Skeletal muscle satellite cell (primary cell): ENCODE data around the gene SLC25A10.
A peak's percentile ranks its signal among the peaks of the same experiment; 100 is the strongest.

Source experiments
- H3K27me3 ChIP-seq: 2 replicates; pipeline ENCODE4 v1.7.0; 2013; ENCODE audit warnings: low read length; ENCODE audit not compliant: control insufficient read depth, insufficient read depth
- H3K36me3 ChIP-seq: 2 replicates; pipeline ENCODE4 v1.7.0; 2013; ENCODE audit warnings: mild to moderate bottlenecking, control low read depth, low read length; ENCODE audit not compliant: insufficient read depth
- H3K4me1 ChIP-seq: 2 replicates; pipeline ENCODE4 v1.7.0; 2013; ENCODE audit warnings: low read length; ENCODE audit not compliant: control insufficient read depth, insufficient read depth
- H3K4me2 ChIP-seq: 2 replicates; pipeline ENCODE4 v1.7.0; 2013; ENCODE audit warnings: mild to moderate bottlenecking, low read length
- H3K4me3 ChIP-seq: 2 replicates; pipeline ENCODE4 v1.7.0; 2013; ENCODE audit warnings: low read length
- H3K9ac ChIP-seq: 2 replicates; pipeline ENCODE4 v1.7.0; 2013; ENCODE audit warnings: mild to moderate bottlenecking, low read depth, low read length, moderate library complexity
- H3K9me3 ChIP-seq: replicated peaks from 2 replicates; pipeline ENCODE4 v1.7.0; 2013; ENCODE audit warnings: mild to moderate bottlenecking, control low read depth, low read length

Gene SLC25A10

DNA sequence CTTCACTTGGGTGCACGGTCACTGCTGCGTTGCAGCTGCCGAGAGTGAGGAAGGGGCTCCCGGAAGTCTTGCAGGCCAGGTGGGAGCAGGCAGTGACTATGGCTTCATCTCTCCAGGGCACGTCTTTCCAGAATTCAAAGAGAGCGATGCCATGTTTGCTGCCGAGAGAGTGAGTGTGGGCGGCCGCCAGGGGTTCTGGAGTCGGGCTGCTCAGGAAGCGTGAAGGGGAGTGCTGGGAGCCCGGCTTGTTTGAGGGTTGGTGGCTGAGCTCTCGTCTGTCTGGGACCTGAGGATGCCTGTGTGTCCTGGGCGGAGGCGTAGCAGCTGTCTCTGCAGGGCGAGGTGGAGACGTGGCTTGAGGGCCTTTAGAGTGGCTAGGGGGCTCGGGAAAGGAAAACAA, 22.0 kb upstream of the SLC25A10 start:
- Histone ChIP-seq H3K4me2 (no peak overlapping the region), H3K9ac (no peak overlapping the region), H3K4me3 (no peak overlapping the region), H3K36me3 (peaks cover 96% of the 10 kb centered on the region), H3K27me3 (no peaks in the 10 kb centered on the region), H3K4me1 (peaks cover 9% of the 10 kb centered on the region), H3K9me3 (no peaks in the 10 kb centered on the region)

- Histone ChIP-seq H3K4me2 (no peak overlapping the region), H3K9me3 (no peaks in the 10 kb centered on the region), H3K27me3 (no peaks in the 10 kb centered on the region), H3K36me3 (peaks cover 97% of the 10 kb centered on the region), H3K4me3 (no peak overlapping the region), H3K4me1 (peaks cover 5% of the 10 kb centered on the region), H3K9ac (no peak overlapping the region)
These were observed 21.5 kb upstream of the SLC25A10 start for GRCh38 chr17:81690549-81690948.

- Histone ChIP-seq H3K4me1 (no peaks in the 10 kb centered on the region), H3K4me2 (no peak overlapping the region), H3K27me3 (no peaks in the 10 kb centered on the region), H3K4me3 (no peak overlapping the region), H3K9ac (no peak overlapping the region), H3K9me3 (no peaks in the 10 kb centered on the region), H3K36me3 (peaks cover 97% of the 10 kb centered on the region)
These were observed 20.9 kb upstream of the SLC25A10 start for GRCh38 chr17:81691196-81691595.

- H3K36me3 ChIP-seq, result peaks cover 97% of the 10 kb centered on the region
- no peak overlapping the region for H3K4me3 ChIP-seq
These were observed 20.5 kb upstream of the SLC25A10 start for GRCh38 chr17:81691608-81692007.

DNA sequence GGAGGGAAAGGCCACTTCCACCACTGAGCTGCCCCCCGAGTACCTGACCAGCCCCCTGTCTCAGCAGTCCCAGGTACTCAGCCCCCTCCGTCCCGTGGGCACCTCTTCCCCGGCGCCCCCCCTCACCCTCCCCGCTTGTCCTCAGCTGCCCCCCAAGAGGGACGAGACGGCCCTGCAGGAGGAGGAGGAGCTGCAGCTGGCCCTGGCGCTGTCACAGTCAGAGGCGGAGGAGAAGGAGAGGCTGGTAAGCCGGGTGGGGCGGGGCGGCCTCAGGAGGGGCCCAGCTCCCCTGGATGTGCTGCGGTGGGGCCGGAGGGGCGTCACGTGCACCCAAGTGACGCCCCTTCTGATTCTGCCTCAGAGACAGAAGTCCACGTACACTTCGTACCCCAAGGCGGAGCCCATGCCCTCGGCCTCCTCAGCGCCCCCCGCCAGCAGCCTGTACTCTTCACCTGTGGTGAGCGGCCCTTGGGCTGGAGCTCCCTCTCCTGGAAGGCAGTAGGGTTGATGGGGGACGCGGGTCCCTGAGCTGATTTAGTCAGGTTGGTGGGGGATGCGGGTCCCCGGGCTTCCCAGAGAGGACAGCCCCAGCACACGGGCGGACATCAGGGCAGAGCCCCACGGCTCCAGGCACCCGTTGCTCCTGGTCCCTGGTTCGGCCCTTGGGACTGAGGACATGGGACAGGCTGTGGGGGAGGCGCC, 18.4 kb upstream of the SLC25A10 start:
- Histone ChIP-seq H3K27me3 (no peaks in the 10 kb centered on the region), H3K4me3 (no peak overlapping the region), H3K4me1 (no peaks in the 10 kb centered on the region), H3K9me3 (no peaks in the 10 kb centered on the region), H3K4me2 (no peak overlapping the region), H3K9ac (no peak overlapping the region), H3K36me3 (peaks cover 94% of the 10 kb centered on the region)

More at GRCh38 chr17:81691608-81692007, 20.5 kb upstream of the SLC25A10 start:
- Histone ChIP-seq H3K9ac (no peak overlapping the region), H3K27me3 (no peaks in the 10 kb centered on the region), H3K9me3 (no peaks in the 10 kb centered on the region), H3K4me2 (no peak overlapping the region), H3K4me1 (no peaks in the 10 kb centered on the region)

- Histone ChIP-seq H3K27me3 (no peaks in the 10 kb centered on the region), H3K4me3 (no peak overlapping the region), H3K36me3 (peaks cover 90% of the 10 kb centered on the region), H3K4me1 (no peaks in the 10 kb centered on the region), H3K9me3 (no peaks in the 10 kb centered on the region), H3K4me2 (no peak overlapping the region), H3K9ac (no peak overlapping the region)
These were observed 17.3 kb upstream of the SLC25A10 start for GRCh38 chr17:81694810-81695209.

- no peaks in the 10 kb centered on the region for H3K4me1 ChIP-seq
- H3K9ac ChIP-seq, result no peak overlapping the region
- no peaks in the 10 kb centered on the region for H3K27me3 ChIP-seq
- H3K4me2 ChIP-seq, result no peak overlapping the region
- no peak overlapping the region for H3K4me3 ChIP-seq
- no peaks in the 10 kb centered on the region for H3K9me3 ChIP-seq
- peaks cover 86% of the 10 kb centered on the region for H3K36me3 ChIP-seq
These were observed 16.9 kb upstream of the SLC25A10 start for GRCh38 chr17:81695211-81695610.

DNA sequence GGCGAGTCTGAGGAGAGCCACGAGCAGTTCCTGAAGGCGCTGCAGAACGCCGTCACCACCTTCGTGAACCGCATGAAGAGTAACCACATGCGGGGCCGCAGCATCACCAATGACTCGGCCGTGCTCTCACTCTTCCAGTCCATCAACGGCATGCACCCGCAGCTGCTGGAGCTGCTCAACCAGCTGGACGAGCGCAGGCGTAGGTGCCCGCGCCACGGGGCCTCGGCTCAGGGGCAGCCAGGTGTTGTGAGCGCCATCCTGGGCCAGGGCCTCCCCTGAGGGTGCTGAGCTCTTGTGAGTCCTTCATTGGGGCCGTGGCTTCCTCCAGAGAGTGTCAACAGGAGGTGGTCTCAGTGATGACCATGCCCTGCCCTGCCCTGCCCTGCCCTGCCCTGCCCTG, 16.3 kb upstream of the SLC25A10 start:
- no peak overlapping the region for H3K4me2 ChIP-seq
- H3K9me3 ChIP-seq, result no peaks in the 10 kb centered on the region
- no peaks in the 10 kb centered on the region for H3K27me3 ChIP-seq
- H3K4me3 ChIP-seq, result no peak overlapping the region
- no peaks in the 10 kb centered on the region for H3K4me1 ChIP-seq
- H3K36me3 ChIP-seq, result peaks cover 83% of the 10 kb centered on the region
- H3K9ac ChIP-seq, result no peak overlapping the region

DNA sequence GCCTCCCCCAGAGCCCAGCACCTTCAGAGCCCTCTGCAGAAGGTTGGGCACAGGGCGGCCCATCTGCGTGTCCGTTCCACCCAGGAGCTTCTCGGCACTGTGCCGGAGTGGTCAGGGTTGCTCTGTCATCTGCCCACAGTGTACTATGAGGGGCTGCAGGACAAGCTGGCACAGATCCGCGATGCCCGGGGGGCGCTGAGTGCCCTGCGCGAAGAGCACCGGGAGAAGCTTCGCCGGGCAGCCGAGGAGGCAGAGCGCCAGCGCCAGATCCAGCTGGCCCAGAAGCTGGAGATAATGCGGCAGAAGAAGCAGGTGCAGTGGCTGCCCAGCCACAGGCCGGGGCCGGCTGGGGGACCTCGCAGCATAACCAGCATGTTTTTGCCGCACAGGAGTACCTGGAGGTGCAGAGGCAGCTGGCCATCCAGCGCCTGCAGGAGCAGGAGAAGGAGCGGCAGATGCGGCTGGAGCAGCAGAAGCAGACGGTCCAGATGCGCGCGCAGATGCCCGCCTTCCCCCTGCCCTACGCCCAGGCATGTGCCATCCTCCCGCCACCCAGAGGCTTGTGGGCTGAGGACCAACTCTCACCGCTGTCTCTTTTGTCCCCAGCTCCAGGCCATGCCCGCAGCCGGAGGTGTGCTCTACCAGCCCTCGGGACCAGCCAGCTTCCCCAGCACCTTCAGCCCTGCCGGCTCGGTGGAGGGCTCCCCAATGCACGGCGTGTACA, 15.7 kb upstream of the SLC25A10 start:
- Histone ChIP-seq H3K4me1 (peaks cover 3% of the 10 kb centered on the region), H3K9ac (no peak overlapping the region), H3K4me3 (no peak overlapping the region), H3K36me3 (peaks cover 83% of the 10 kb centered on the region), H3K4me2 (no peak overlapping the region), H3K27me3 (no peaks in the 10 kb centered on the region), H3K9me3 (no peaks in the 10 kb centered on the region)

GRCh38 chr17:81697261-81698044, 14.6 kb upstream of the SLC25A10 start:
- no peaks in the 10 kb centered on the region for H3K27me3 ChIP-seq
- no peak overlapping the region for H3K4me2 ChIP-seq
- H3K9me3 ChIP-seq, result no peaks in the 10 kb centered on the region
- peaks cover 83% of the 10 kb centered on the region for H3K36me3 ChIP-seq
- H3K4me1 ChIP-seq, result peaks cover 14% of the 10 kb centered on the region
- H3K9ac ChIP-seq, result no peak overlapping the region
- no peak overlapping the region for H3K4me3 ChIP-seq

DNA sequence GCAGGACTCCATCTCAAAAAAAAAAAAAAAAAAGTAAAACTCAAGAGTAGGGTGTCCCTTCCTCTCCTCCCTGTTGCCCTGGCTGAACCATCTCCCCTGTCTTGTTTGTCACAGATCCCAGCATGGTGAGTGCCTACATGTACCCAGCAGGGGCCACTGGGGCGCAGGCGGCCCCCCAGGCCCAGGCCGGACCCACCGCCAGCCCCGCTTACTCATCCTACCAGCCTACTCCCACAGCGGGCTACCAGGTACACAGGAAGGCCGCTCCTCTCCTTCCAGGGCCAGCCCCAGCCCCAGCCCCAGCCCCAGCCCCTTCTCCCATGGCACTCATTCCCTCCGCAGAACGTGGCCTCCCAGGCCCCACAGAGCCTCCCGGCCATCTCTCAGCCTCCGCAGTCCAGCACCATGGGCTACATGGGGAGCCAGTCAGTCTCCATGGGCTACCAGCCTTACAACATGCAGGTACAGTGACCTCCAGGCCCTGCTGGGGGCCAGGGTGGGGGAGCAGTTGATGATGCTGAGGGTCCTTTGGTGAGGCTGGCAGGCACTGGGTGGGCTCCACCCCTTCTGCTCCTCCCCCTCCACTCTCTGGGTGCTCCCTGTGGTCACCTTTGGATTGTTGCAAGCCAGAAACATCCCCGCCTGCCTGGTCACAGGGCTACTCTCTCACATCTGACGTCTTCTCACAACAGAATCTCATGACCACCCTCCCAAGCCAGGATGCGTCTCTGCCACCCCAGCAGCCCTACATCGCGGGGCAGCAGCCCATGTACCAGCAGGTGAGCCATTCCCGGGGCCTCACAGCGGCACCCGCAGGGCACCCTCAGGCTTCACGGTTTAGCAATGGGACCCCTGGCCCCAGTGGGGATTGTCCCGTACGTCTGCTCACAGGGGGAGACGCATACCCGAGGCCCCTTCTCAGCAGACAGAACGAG, 11.5 kb upstream of the SLC25A10 start:
- Histone ChIP-seq H3K9ac (no peak overlapping the region), H3K4me3 (no peak overlapping the region), H3K36me3 (peaks cover 68% of the 10 kb centered on the region)

More for the DNA sequence above, 11.5 kb upstream of the SLC25A10 start:
- peak overlapping the region; percentile 98 for H3K4me2 ChIP-seq
- no peaks in the 10 kb centered on the region for H3K9me3 ChIP-seq
- H3K27me3 ChIP-seq, result no peaks in the 10 kb centered on the region
- peaks cover 25% of the 10 kb centered on the region for H3K4me1 ChIP-seq
